A549 (cell line): Measurements from ENCODE around the gene C1GALT1. TPM values are rescaled to one million over a fixed set of nuclear protein-coding genes. Genes with fewer than 3 reads are reported as not detected.

ENCODE experiments used
- ATAC-seq, 2 experiments: fragments of 200-7000 bp in 1 of 2; fragments of >200 bp in 1 of 2; cut with Nextera tagmentation in 1 of 2; cut with Tn5 transposase in 1 of 2; 3 replicates each; pipeline versions ENCODE4 v1.8.0 to v1.9.1; 2018 to 2020; ENCODE audit warnings: mild to moderate bottlenecking in 1 of 2, moderate library complexity in 1 of 2
- CTCF ChIA-PET: fragments of 300-600 bp; sonication (Branson Sonifier 250); formaldehyde crosslinking; extraction: SDS; loops from one replicate; lab custom pipeline; 2021; ENCODE audit warnings: antibody characterized with exemption, inconsistent platforms; lab: Yijun Ruan, JAX
- POLR2A ChIA-PET: fragments of 350-600 bp; formaldehyde crosslinking; extraction: SDS; loops from one replicate; lab custom pipeline; 2021; ENCODE audit warnings: antibody characterized with exemption, inconsistent platforms; lab: Yijun Ruan, JAX
- DNase-seq, 2 experiments: peaks; one replicate each; pipeline versions ENCODE4 v3.0.0 to v3.0.0-alpha.2; 2011 to 2016; ENCODE audit warnings: low read depth in 1 of 2, low spot score in 1 of 2
- FAIRE-seq: peaks from 2 replicates; lab custom pipeline; 2011; peaks lifted over from hg19 to GRCh38; lab: Jason Lieb, UNC
- H3K27ac ChIP-seq, 2 experiments: fragments of >200 bp; sonication (Bioruptor Twin); formaldehyde crosslinking; 3 replicates each; pipeline ENCODE4 v1.5.1; 2016 to 2017
- H3K4me1 ChIP-seq: fragments of >200 bp; sonication (Bioruptor Twin); formaldehyde crosslinking; 3 replicates; pipeline ENCODE4 v1.6.1; 2016
- H3K4me2 ChIP-seq: fragments of >200 bp; sonication (Bioruptor Twin); formaldehyde crosslinking; 3 replicates; pipeline ENCODE4 v1.6.1; 2016
- H3K4me3 ChIP-seq: fragments of >200 bp; sonication (Bioruptor Twin); formaldehyde crosslinking; 3 replicates; pipeline ENCODE4 v1.5.1; 2016
- H3K9me3 ChIP-seq: fragments of >200 bp; sonication (Bioruptor Twin); formaldehyde crosslinking; 3 replicates; pipeline ENCODE4 v1.6.1; 2016
- BHLHE40 ChIP-seq: IDR thresholded peaks from 2 replicates; pipeline ENCODE4 v1.6.1; 2012; ENCODE audit warnings: low read depth, low read length, inconsistent platforms
- CBX2 ChIP-seq: fragments of 200-600 bp; sonication (generic); IDR thresholded peaks from 2 replicates; pipeline ENCODE4 v1.6.1; 2016; ENCODE audit warnings: low read depth, mild to moderate bottlenecking, borderline replicate concordance
- CHD4 ChIP-seq: fragments of 200-600 bp; sonication (generic); IDR thresholded peaks from 2 replicates; pipeline ENCODE4 v1.6.1; 2016; ENCODE audit warnings: antibody characterized with exemption, mild to moderate bottlenecking, borderline replicate concordance
- EHF ChIP-seq: fragments of 250-450 bp; sonication (Bioruptor Pico); IDR thresholded peaks from 2 replicates; pipeline ENCODE4 v1.5.0; 2020; ENCODE audit warnings: mild to moderate bottlenecking
- EHMT2 ChIP-seq: fragments of 200-600 bp; sonication (generic); IDR thresholded peaks from 2 replicates; pipeline ENCODE4 v1.6.1; 2016; ENCODE audit warnings: antibody characterized with exemption, low read depth, mild to moderate bottlenecking, moderate library complexity
- ESRRA ChIP-seq: fragments of 150-350 bp; IDR thresholded peaks from 2 replicates; pipeline ENCODE4 v1.6.1; 2014; ENCODE audit warnings: mild to moderate bottlenecking, low read length, borderline replicate concordance
- FOSB ChIP-seq: fragments of 250-450 bp; sonication (Bioruptor Pico); IDR thresholded peaks from 2 replicates; pipeline ENCODE4 v1.5.0; 2020; ENCODE audit warnings: mild to moderate bottlenecking, moderate library complexity
- GATA3 ChIP-seq: IDR thresholded peaks from 2 replicates; pipeline ENCODE4 v1.6.1; 2012; ENCODE audit warnings: borderline replicate concordance
- HEYL ChIP-seq: fragments of 250-450 bp; sonication (Bioruptor Pico); IDR thresholded peaks from 2 replicates; pipeline ENCODE4 v1.8.0; 2021; ENCODE audit warnings: mild to moderate bottlenecking, moderate library complexity
- HOXB5 ChIP-seq: fragments of 250-450 bp; sonication (Bioruptor Pico); IDR thresholded peaks from 2 replicates; pipeline ENCODE4 v1.5.0; 2020; ENCODE audit warnings: mild to moderate bottlenecking, moderate library complexity
- MAFK ChIP-seq: fragments of 450-650 bp; IDR thresholded peaks from 2 replicates; pipeline ENCODE4 v1.6.1; 2014; ENCODE audit not compliant: partially characterized antibody
- MAZ ChIP-seq: fragments of 150-350 bp; IDR thresholded peaks from 2 replicates; pipeline ENCODE4 v1.6.1; 2014; ENCODE audit warnings: antibody characterized with exemption, low read depth, low read length, borderline replicate concordance
- MYC ChIP-seq: IDR thresholded peaks from 2 replicates; pipeline ENCODE4 v1.6.1; 2012; ENCODE audit warnings: mild to moderate bottlenecking, inconsistent platforms, low read length, improper control_type of control experiment, borderline replicate concordance
- NFE2L2 ChIP-seq: fragments of 150-350 bp; conservative IDR thresholded peaks from 2 replicates; pipeline ENCODE4 v1.6.1; 2014; ENCODE audit warnings: low read length
- NPAS2 ChIP-seq: fragments of 250-450 bp; sonication (Bioruptor Pico); IDR thresholded peaks from 2 replicates; pipeline ENCODE4 v1.8.0; 2022; ENCODE audit warnings: mild to moderate bottlenecking, moderate library complexity, borderline replicate concordance
- PHF8 ChIP-seq: fragments of 200-600 bp; sonication (generic); IDR thresholded peaks from 2 replicates; pipeline ENCODE4 v1.6.1; 2016; ENCODE audit warnings: low read depth, mild to moderate bottlenecking, antibody characterized with exemption, moderate library complexity, borderline replicate concordance
- POLR2A ChIP-seq: IDR thresholded peaks from 2 replicates; pipeline ENCODE4 v1.6.1; 2012; ENCODE audit warnings: mild to moderate bottlenecking, low read length
- RARB ChIP-seq: fragments of 250-450 bp; sonication (Bioruptor Pico); IDR thresholded peaks from 2 replicates; pipeline ENCODE4 v1.8.0; 2021; ENCODE audit warnings: mild to moderate bottlenecking, moderate library complexity
- RCOR1 ChIP-seq: fragments of 150-350 bp; IDR thresholded peaks from 2 replicates; pipeline ENCODE4 v1.6.1; 2014; ENCODE audit warnings: antibody characterized with exemption, low read length, low read depth
- SREBF2 ChIP-seq: fragments of 450-650 bp; IDR thresholded peaks from 2 replicates; pipeline ENCODE4 v1.6.1; 2014; ENCODE audit warnings: mild to moderate bottlenecking, moderate library complexity
- ZFP36 ChIP-seq: fragments of 450-650 bp; IDR thresholded peaks from 2 replicates; pipeline ENCODE4 v1.6.1; 2014; ENCODE audit warnings: borderline replicate concordance; ENCODE audit not compliant: partially characterized antibody
- WGBS: methylation state at CpG from one replicate; pipeline ENCODE4 v1.1.6; 2017; ENCODE audit errors: missing lambda C conversion rate; 5-methylcytosine and 5-hydroxymethylcytosine counted together
- polyA plus RNA-seq, 4 experiments: library from polyadenylated mRNA; depleted of rRNA in 3 of 4; stranded (reverse); fragments of >200 nt; fragmentation: RNase III in 1 of 4; extraction: RNeasy Plus Mini Kit Qiagen cat#74134 plus additional on column Dnase treatment in 1 of 4; gene quantifications; 2 replicates in 3 of 4; 3 replicates in 1 of 4; pipeline ENCODE4 v1.2.3, GENCODE V29; 2011 to 2017
- TF ChIP-seq, protein P1 (sequence below): fragments of 200-600 bp; sonication (generic); IDR thresholded peaks from 2 replicates; pipeline ENCODE4 v1.6.1; 2016; ENCODE audit warnings: antibody characterized with exemption, mild to moderate bottlenecking, moderate library complexity
- TF ChIP-seq, protein P2 (sequence below): fragments of 450-650 bp; IDR thresholded peaks from 2 replicates; pipeline ENCODE4 v1.6.1; 2014; ENCODE audit warnings: antibody characterized with exemption
- TF ChIP-seq, protein P3 (sequence below): fragments of >200 bp; sonication (Bioruptor Twin); formaldehyde crosslinking; IDR thresholded peaks from 2 replicates; pipeline ENCODE4 v1.6.1; 2016
- TF ChIP-seq, protein P4 (sequence below): fragments of 250-450 bp; sonication (Bioruptor Pico); IDR thresholded peaks from 2 replicates; pipeline ENCODE4 v1.5.0; 2021; ENCODE audit warnings: mild to moderate bottlenecking, moderate library complexity, borderline replicate concordance
- TF ChIP-seq, protein P5 (sequence below): IDR thresholded peaks from 2 replicates; pipeline ENCODE4 v1.6.1; 2012

The C1GALT1 gene
- polyA plus RNA-seq, 2 of the 4 experiments (the other 2 are of a cell fraction), result 24.1 to 50.1 TPM

DNA sequence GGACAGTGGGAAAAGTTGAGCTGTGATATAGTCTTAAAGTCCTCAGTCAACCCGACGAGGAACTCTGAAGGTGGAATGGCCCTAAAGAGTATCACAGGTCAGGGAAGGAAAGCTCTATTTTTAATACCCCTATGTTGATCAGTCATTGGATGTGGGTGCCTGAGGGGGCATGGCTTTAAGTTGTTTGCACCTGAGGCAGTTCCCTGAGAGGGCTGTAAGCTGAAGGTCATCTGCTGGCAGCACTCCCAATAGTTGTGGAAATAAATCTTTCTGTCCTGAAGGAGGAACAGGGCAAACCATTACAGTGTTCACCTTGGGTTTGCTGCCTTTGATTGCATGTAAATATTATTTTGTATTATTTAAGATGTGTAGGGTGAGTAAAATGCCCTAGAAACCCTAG lies 17.8 kb upstream of the C1GALT1 start:
- Histone ChIP-seq H3K4me2 (no peak overlapping the region), H3K27ac (no peak overlapping the region), H3K4me3 (no peak overlapping the region), H3K4me1 (no peaks in the 10 kb centered on the region), H3K9me3 (no peaks in the 10 kb centered on the region)
- POLR2A ChIA-PET, result no interaction called here
- no peak for FAIRE-seq
- DNase-seq, result no peak
- TF ChIP-seq EHF (CRISPR knock-in tag) (no peak), FOSB (CRISPR knock-in tag) (no peak), PHF8 (no peak), MAZ (no peak), NPAS2 (CRISPR knock-in tag) (no peak), ESRRA (no peak), POLR2A (no peak), MAFK (no peak), MYC (no peak), BHLHE40 (no peak), ZFP36 (no peak)
- TF ChIP-seq, protein P1, sequence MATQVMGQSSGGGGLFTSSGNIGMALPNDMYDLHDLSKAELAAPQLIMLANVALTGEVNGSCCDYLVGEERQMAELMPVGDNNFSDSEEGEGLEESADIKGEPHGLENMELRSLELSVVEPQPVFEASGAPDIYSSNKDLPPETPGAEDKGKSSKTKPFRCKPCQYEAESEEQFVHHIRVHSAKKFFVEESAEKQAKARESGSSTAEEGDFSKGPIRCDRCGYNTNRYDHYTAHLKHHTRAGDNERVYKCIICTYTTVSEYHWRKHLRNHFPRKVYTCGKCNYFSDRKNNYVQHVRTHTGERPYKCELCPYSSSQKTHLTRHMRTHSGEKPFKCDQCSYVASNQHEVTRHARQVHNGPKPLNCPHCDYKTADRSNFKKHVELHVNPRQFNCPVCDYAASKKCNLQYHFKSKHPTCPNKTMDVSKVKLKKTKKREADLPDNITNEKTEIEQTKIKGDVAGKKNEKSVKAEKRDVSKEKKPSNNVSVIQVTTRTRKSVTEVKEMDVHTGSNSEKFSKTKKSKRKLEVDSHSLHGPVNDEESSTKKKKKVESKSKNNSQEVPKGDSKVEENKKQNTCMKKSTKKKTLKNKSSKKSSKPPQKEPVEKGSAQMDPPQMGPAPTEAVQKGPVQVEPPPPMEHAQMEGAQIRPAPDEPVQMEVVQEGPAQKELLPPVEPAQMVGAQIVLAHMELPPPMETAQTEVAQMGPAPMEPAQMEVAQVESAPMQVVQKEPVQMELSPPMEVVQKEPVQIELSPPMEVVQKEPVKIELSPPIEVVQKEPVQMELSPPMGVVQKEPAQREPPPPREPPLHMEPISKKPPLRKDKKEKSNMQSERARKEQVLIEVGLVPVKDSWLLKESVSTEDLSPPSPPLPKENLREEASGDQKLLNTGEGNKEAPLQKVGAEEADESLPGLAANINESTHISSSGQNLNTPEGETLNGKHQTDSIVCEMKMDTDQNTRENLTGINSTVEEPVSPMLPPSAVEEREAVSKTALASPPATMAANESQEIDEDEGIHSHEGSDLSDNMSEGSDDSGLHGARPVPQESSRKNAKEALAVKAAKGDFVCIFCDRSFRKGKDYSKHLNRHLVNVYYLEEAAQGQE, result no peak
- TF ChIP-seq, protein P2, sequence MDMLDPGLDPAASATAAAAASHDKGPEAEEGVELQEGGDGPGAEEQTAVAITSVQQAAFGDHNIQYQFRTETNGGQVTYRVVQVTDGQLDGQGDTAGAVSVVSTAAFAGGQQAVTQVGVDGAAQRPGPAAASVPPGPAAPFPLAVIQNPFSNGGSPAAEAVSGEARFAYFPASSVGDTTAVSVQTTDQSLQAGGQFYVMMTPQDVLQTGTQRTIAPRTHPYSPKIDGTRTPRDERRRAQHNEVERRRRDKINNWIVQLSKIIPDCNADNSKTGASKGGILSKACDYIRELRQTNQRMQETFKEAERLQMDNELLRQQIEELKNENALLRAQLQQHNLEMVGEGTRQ, result no peak
- ATAC-seq, result no peak
- WGBS, result 59% methylated on average over 2 of the region's 2 CpGs
- CTCF ChIA-PET, result interaction anchor here (0.6 to 2.3 kb wide), 2 partner anchors 17 to 574 kb away, joined by 4 to 6 read pairs; partner anchors contain the start of gene C1GALT1

DNA sequence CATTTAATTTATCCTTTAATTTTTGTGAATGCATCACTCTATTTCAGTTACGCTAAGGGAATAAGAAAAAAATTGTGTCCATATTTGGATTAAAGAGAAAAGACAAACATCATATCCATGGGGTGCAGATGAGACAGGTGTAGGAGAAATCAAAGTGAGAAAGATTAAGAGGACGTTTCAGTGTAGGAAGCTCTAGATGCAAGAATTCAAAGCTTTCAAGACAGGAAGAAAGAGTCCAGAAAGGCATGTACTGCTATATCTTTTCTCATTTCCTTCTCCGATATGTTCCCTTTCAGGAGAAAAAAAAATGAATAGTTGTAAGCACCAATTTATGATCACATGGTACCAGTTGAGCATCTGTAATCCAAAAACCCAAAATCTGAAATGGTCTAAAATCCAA lies 17.0 kb upstream of the C1GALT1 start:
- H3K9me3 ChIP-seq, result no peaks in the 10 kb centered on the region
- 55% methylated on average over 3 of the region's 3 CpGs for WGBS
- DNase-seq (no peak), ATAC-seq (no peak), FAIRE-seq (no peak)
- H3K27ac ChIP-seq, result no peak overlapping the region
- H3K4me3 ChIP-seq, result no peak overlapping the region
- CTCF ChIA-PET, result interaction anchor here (2.3 kb wide), 1 partner anchor 17 kb away, joined by 6 read pairs; the partner anchor contains the start of gene C1GALT1
- H3K4me2 ChIP-seq, result no peak overlapping the region
- no peaks in the 10 kb centered on the region for H3K4me1 ChIP-seq
- POLR2A ChIA-PET, result no interaction called here
- TF ChIP-seq SREBF2 (no peak), EHMT2 (no peak), HOXB5 (CRISPR knock-in tag) (no peak), PHF8 (no peak), CHD4 (no peak), RARB (no peak), NFE2L2 (no peak), MAZ (no peak), ESRRA (no peak), FOSB (CRISPR knock-in tag) (no peak), HEYL (CRISPR knock-in tag) (no peak), CBX2 (no peak), RCOR1 (no peak), GATA3 (no peak)
- TF ChIP-seq, protein P3, sequence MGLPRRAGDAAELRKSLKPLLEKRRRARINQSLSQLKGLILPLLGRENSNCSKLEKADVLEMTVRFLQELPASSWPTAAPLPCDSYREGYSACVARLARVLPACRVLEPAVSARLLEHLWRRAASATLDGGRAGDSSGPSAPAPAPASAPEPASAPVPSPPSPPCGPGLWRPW, result no peak
- TF ChIP-seq, protein P4, sequence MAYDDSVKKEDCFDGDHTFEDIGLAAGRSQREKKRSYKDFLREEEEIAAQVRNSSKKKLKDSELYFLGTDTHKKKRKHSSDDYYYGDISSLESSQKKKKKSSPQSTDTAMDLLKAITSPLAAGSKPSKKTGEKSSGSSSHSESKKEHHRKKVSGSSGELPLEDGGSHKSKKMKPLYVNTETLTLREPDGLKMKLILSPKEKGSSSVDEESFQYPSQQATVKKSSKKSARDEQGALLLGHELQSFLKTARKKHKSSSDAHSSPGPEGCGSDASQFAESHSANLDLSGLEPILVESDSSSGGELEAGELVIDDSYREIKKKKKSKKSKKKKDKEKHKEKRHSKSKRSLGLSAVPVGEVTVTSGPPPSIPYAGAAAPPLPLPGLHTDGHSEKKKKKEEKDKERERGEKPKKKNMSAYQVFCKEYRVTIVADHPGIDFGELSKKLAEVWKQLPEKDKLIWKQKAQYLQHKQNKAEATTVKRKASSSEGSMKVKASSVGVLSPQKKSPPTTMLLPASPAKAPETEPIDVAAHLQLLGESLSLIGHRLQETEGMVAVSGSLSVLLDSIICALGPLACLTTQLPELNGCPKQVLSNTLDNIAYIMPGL, result no peak
- TF ChIP-seq, protein P1, result no peak
- TF ChIP-seq, protein P5, sequence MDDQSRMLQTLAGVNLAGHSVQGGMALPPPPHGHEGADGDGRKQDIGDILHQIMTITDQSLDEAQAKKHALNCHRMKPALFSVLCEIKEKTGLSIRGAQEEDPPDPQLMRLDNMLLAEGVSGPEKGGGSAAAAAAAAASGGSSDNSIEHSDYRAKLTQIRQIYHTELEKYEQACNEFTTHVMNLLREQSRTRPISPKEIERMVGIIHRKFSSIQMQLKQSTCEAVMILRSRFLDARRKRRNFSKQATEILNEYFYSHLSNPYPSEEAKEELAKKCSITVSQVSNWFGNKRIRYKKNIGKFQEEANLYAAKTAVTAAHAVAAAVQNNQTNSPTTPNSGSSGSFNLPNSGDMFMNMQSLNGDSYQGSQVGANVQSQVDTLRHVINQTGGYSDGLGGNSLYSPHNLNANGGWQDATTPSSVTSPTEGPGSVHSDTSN, result no peak
